HG03097 (cell line): ENCODE results near the gene GUCY2C.

ENCODE experiments used
- ATAC-seq: cut with Tn5 transposase; IDR thresholded peaks from one replicate; pipeline ENCODE4 v1.9.1; 2021; ENCODE audit not compliant: unreplicated experiment, low FRiP score

The GUCY2C gene

GRCh38 chr12:14576896-14577295 is 119.5 kb downstream of the GUCY2C start:
- ATAC-seq = no peak

DNA sequence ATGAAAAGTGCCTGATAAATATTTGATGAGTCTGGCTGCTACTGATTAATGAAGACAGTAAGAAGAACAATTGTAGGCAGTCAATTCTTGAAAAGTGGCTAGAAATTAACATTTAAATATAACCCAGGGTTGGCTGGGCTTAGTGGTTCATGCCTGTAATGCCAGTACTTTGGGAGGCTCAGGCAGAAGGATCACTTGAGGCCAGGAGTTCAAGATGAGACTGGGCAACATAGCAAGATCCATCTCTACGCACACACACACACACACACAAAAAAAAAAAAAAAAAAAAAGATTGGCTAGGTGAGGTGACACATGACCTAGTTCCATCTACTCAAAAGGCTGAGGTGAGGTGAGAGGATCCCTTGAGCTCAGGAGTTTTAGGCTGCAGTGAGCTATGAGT is 120.8 kb downstream of the GUCY2C start:
- ATAC-seq = no peak

GRCh38 chr12:14573118-14573517 is 123.3 kb downstream of the GUCY2C start:
- no peak for ATAC-seq

- ATAC-seq = no peak
Observed at GRCh38 chr12:14572401-14572800, 124.0 kb downstream of the GUCY2C start.

GRCh38 chr12:14571779-14572178 is 124.6 kb downstream of the GUCY2C start:
- no peak for ATAC-seq

- ATAC-seq = no peak
Observed at GRCh38 chr12:14570231-14570630, 126.2 kb downstream of the GUCY2C start.

DNA sequence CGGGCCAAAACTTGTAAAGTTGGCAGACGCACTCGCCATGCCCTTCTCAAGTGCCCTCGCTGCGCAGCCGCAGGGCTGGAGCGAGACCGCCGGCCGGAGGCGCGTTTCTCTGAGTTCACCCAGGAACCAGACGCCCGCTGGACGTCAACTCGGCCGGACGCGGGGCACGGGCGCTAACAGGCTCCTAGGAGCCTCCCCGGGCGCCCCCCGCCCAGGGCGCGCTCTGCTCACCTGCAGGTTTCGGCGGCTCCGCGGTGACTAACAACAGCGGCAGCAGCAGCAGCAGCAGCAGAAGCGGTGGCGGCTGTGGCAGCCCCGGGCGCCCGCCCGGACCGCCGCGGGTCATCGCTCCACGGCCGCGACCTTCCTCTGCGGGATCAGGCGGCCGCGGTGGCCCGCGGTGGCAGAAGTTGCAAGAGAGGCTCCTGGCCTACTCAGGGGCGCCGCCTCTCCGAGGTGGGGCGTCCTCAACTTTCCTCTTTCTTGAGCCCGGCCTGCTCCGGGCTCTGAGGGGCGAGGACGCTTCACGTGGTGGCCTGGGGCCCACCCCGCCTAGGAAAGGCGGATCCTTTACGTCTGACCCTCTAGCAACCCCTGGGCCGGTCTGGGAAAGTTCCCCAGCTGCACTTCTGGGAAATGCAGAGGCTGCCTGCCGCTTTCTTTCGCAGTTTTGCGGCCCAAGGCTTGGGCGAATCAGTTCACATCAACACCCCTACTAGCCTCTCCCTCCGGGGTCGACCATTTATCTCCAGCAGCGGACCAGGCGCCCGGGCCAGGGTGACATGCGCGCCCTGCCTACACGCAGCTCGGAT is 128.8 kb downstream of the GUCY2C start, which contains the start of gene PLBD1:
TSS of gene PLBD1 (minus strand) at position 533 of the 812 bp plus-strand sequence. CDS start at position 346, 187 bp downstream.
- no peak for ATAC-seq

GRCh38 chr12:14564336-14564959 is 132.0 kb downstream of the GUCY2C start:
- no peak for ATAC-seq

GRCh38 chr12:14563046-14563445 is 133.4 kb downstream of the GUCY2C start:
- no peak for ATAC-seq
